Measurements from ENCODE around the gene RUFY2.

The RUFY2 gene

GRCh38 chr10:68334672-68335467 lies 72.2 kb downstream of the RUFY2 start:
- Histone ChIP-seq H3K27me3 (no peaks in the 10 kb centered on the region), H3K4me1 (ENCODE audit: control insufficient read depth in 1 of 2, insufficient read depth in 1 of 2, low read depth in 1 of 2, low read length in 1 of 2) (peaks cover 56 to 68% of the 10 kb centered on the region in 2 experiments), H3K27ac (peak overlapping the region; percentile 99), H3K4me3 (ENCODE audit: low read depth in 1 of 2, low read length in 1 of 2) (peak overlapping the region; percentile 97 to 99), H3K9me3 (no peaks in the 10 kb centered on the region), H3K36me3 (peaks cover 17% of the 10 kb centered on the region)
- no peak for TF ChIP-seq CTCF (IDR thresholded peaks at IDR 0.05)

GRCh38 chr10:68333440-68334431 lies 73.3 kb downstream of the RUFY2 start:
- peaks cover 68 to 80% of the 10 kb centered on the region in 2 experiments for H3K4me1 ChIP-seq (ENCODE audit: control insufficient read depth in 1 of 2, insufficient read depth in 1 of 2, low read depth in 1 of 2, low read length in 1 of 2)
- H3K36me3 ChIP-seq: peaks cover 6% of the 10 kb centered on the region
- H3K27ac ChIP-seq: peak overlapping the region; percentile 99
- H3K4me3 ChIP-seq (ENCODE audit: low read depth in 1 of 2, low read length in 1 of 2): peak overlapping the region; percentile 97 to 99
- no peaks in the 10 kb centered on the region for H3K9me3 ChIP-seq
- H3K27me3 ChIP-seq: no peaks in the 10 kb centered on the region
- no peak for TF ChIP-seq CTCF (IDR thresholded peaks at IDR 0.05)

DNA sequence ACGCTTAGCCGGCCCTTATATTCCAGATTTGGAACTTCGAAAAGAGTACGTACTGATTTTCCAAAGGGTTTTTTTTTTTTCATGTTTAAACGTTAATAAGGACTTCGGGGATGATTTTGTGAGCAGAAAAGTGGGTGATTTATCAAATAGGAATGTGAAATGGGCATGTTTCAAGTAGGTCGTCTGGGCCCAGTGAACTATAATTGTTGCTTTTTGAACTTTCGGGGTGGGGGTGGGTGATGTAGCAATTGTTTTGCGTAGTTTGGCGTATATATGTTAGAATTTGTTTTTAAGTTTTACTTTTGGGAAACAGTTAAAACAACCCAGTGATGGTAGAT lies 74.0 kb downstream of the RUFY2 start:
- peak overlapping the region; percentile 97 to 99 for H3K4me3 ChIP-seq (ENCODE audit: low read depth in 1 of 2, low read length in 1 of 2)
- H3K27ac ChIP-seq: peak overlapping the region; percentile 99
- no peaks in the 10 kb centered on the region for H3K9me3 ChIP-seq
- H3K36me3 ChIP-seq: no peaks in the 10 kb centered on the region
- no peaks in the 10 kb centered on the region for H3K27me3 ChIP-seq
- H3K4me1 ChIP-seq (ENCODE audit: control insufficient read depth in 1 of 2, insufficient read depth in 1 of 2, low read depth in 1 of 2, low read length in 1 of 2): peaks cover 75 to 87% of the 10 kb centered on the region in 2 experiments
- TF ChIP-seq CTCF (IDR thresholded peaks at IDR 0.05): no peak

DNA sequence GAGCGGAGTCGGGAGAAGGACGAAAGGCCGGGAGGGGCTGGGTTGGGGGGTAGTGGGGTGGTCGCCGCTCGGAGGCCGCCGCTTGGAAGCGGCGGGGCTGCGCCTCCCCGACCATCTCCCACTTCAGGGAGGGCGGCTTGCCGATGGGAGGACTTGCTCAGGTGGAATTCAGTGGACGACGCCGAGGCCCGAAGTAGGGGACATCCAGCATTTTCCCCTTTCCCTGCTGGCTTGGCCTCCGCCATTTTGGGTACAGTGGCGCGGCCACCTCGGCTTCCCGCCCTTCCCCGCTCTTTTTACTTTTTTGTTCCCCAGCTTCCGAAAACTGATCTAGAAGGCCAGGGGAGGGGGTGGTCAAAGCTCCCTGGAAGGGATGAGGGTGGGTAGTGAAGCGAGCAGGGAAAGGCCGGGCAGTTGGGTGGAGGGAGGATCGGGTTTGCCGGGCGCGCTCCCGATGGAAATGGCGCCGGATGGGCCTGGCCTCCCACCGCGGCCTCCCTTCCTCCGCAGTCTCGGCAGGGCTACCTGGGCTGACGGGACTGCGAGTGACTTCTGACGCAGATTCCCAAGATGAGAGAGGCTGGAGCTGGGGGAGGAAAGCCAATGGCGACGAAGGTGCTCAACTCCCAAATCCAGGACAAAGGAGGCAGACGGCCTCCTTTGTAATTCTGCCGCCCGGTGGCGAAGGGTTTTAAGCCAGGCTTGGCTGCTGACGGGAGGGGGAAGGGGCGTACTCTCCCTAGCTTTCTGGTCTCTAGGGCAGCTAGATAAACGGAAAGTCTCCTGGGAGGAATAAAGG lies 74.6 kb downstream of the RUFY2 start, which contains the start of gene PBLD:
PBLD (minus strand) TSS at position 670 of the 799 bp plus-strand sequence. CDS start 26,084 bp downstream, outside the sequence.
- Histone ChIP-seq H3K27me3 (no peaks in the 10 kb centered on the region), H3K27ac (peak within 1 kb of the TSS; percentile 99), H3K4me1 (ENCODE audit: control insufficient read depth in 1 of 2, insufficient read depth in 1 of 2, low read depth in 1 of 2, low read length in 1 of 2) (peaks cover 80 to 88% of the 10 kb centered on the region in 2 experiments), H3K9me3 (no peaks in the 10 kb centered on the region), H3K36me3 (no peaks in the 10 kb centered on the region), H3K4me3 (ENCODE audit: low read depth in 1 of 2, low read length in 1 of 2) (peak within 1 kb of the TSS; percentile 97 to 99)
- peak; percentile 76 for TF ChIP-seq CTCF (IDR thresholded peaks at IDR 0.05)
